A549 (cell line): ENCODE data around the gene SCYGR5. TPM values are rescaled to one million over a fixed set of nuclear protein-coding genes. Genes with fewer than 3 reads are reported as not detected.
A peak's percentile ranks its signal among the peaks of the same experiment; 100 is the strongest.

ENCODE experiments used
- ATAC-seq, 2 experiments: fragments of 200-7000 bp in 1 of 2; fragments of >200 bp in 1 of 2; cut with Nextera tagmentation in 1 of 2; cut with Tn5 transposase in 1 of 2; 3 replicates each; pipeline versions ENCODE4 v1.8.0 to v1.9.1; 2018 to 2020; ENCODE audit warnings: mild to moderate bottlenecking in 1 of 2, moderate library complexity in 1 of 2
- CTCF ChIA-PET: fragments of 300-600 bp; sonication (Branson Sonifier 250); formaldehyde crosslinking; extraction: SDS; loops from one replicate; lab custom pipeline; 2021; ENCODE audit warnings: antibody characterized with exemption, inconsistent platforms; lab: Yijun Ruan, JAX
- POLR2A ChIA-PET: fragments of 350-600 bp; formaldehyde crosslinking; extraction: SDS; loops from one replicate; lab custom pipeline; 2021; ENCODE audit warnings: antibody characterized with exemption, inconsistent platforms; lab: Yijun Ruan, JAX
- DNase-seq, 2 experiments: peaks; one replicate each; pipeline versions ENCODE4 v3.0.0 to v3.0.0-alpha.2; 2011 to 2016; ENCODE audit warnings: low read depth in 1 of 2, low spot score in 1 of 2
- FAIRE-seq: peaks from 2 replicates; lab custom pipeline; 2011; peaks lifted over from hg19 to GRCh38; lab: Jason Lieb, UNC
- H3K27ac ChIP-seq, 2 experiments: fragments of >200 bp; sonication (Bioruptor Twin); formaldehyde crosslinking; 3 replicates each; pipeline ENCODE4 v1.5.1; 2016 to 2017
- H3K4me1 ChIP-seq: fragments of >200 bp; sonication (Bioruptor Twin); formaldehyde crosslinking; 3 replicates; pipeline ENCODE4 v1.6.1; 2016
- H3K4me2 ChIP-seq: fragments of >200 bp; sonication (Bioruptor Twin); formaldehyde crosslinking; 3 replicates; pipeline ENCODE4 v1.6.1; 2016
- H3K4me3 ChIP-seq: fragments of >200 bp; sonication (Bioruptor Twin); formaldehyde crosslinking; 3 replicates; pipeline ENCODE4 v1.5.1; 2016
- H3K9me3 ChIP-seq: fragments of >200 bp; sonication (Bioruptor Twin); formaldehyde crosslinking; 3 replicates; pipeline ENCODE4 v1.6.1; 2016
- ATOH8 ChIP-seq: fragments of 250-450 bp; sonication (Bioruptor Pico); IDR thresholded peaks from 2 replicates; pipeline ENCODE4 v1.5.0; 2020; ENCODE audit warnings: low read depth, mild to moderate bottlenecking, moderate library complexity
- CBX8 ChIP-seq: fragments of 200-600 bp; sonication (generic); IDR thresholded peaks from 2 replicates; pipeline ENCODE4 v1.6.1; 2016
- CEBPB ChIP-seq, 2 experiments: fragments of >200 bp in 1 of 2; sonication (Bioruptor Twin) in 1 of 2; formaldehyde crosslinking in 1 of 2; IDR thresholded peaks; 2 replicates each; pipeline ENCODE4 v1.6.1; 2012 to 2016
- EHF ChIP-seq: fragments of 250-450 bp; sonication (Bioruptor Pico); IDR thresholded peaks from 2 replicates; pipeline ENCODE4 v1.5.0; 2020; ENCODE audit warnings: mild to moderate bottlenecking
- ESRRA ChIP-seq: fragments of 150-350 bp; IDR thresholded peaks from 2 replicates; pipeline ENCODE4 v1.6.1; 2014; ENCODE audit warnings: mild to moderate bottlenecking, low read length, borderline replicate concordance
- FOSB ChIP-seq: fragments of 250-450 bp; sonication (Bioruptor Pico); IDR thresholded peaks from 2 replicates; pipeline ENCODE4 v1.5.0; 2020; ENCODE audit warnings: mild to moderate bottlenecking, moderate library complexity
- FOSL2 ChIP-seq, 2 experiments: fragments of 450-650 bp in 1 of 2; fragments of >200 bp in 1 of 2; sonication (Bioruptor Twin) in 1 of 2; formaldehyde crosslinking; IDR thresholded peaks; 2 replicates each; pipeline versions ENCODE4 v1.5.0 to v1.6.1; 2016 to 2020; ENCODE audit warnings: mild to moderate bottlenecking in 1 of 2, moderate library complexity in 1 of 2
- FOXS1 ChIP-seq: fragments of 250-450 bp; sonication (Bioruptor Pico); IDR thresholded peaks from 2 replicates; pipeline ENCODE4 v1.5.0; 2020; ENCODE audit warnings: mild to moderate bottlenecking, moderate library complexity
- GATA3 ChIP-seq: IDR thresholded peaks from 2 replicates; pipeline ENCODE4 v1.6.1; 2012; ENCODE audit warnings: borderline replicate concordance
- HEYL ChIP-seq: fragments of 250-450 bp; sonication (Bioruptor Pico); IDR thresholded peaks from 2 replicates; pipeline ENCODE4 v1.8.0; 2021; ENCODE audit warnings: mild to moderate bottlenecking, moderate library complexity
- HOXB5 ChIP-seq: fragments of 250-450 bp; sonication (Bioruptor Pico); IDR thresholded peaks from 2 replicates; pipeline ENCODE4 v1.5.0; 2020; ENCODE audit warnings: mild to moderate bottlenecking, moderate library complexity
- JUN ChIP-seq, 2 experiments: fragments of >200 bp; sonication (Bioruptor Twin); formaldehyde crosslinking; IDR thresholded peaks; 2 replicates in 1 of 2; 3 replicates in 1 of 2; pipeline ENCODE4 v1.6.1; 2016 to 2017
- MAFK ChIP-seq: fragments of 450-650 bp; IDR thresholded peaks from 2 replicates; pipeline ENCODE4 v1.6.1; 2014; ENCODE audit not compliant: partially characterized antibody
- NR3C1 ChIP-seq: fragments of >200 bp; sonication (Bioruptor Twin); formaldehyde crosslinking; IDR thresholded peaks from 3 replicates; pipeline ENCODE4 v1.6.1; 2017
- PHF8 ChIP-seq: fragments of 200-600 bp; sonication (generic); IDR thresholded peaks from 2 replicates; pipeline ENCODE4 v1.6.1; 2016; ENCODE audit warnings: low read depth, mild to moderate bottlenecking, antibody characterized with exemption, moderate library complexity, borderline replicate concordance
- RNF2 ChIP-seq: fragments of 200-600 bp; sonication (generic); IDR thresholded peaks from 2 replicates; pipeline ENCODE4 v1.6.1; 2016; ENCODE audit warnings: low read depth, mild to moderate bottlenecking, antibody characterized with exemption, moderate library complexity, borderline replicate concordance
- TFCP2L1 ChIP-seq: fragments of 250-450 bp; sonication (Bioruptor Pico); IDR thresholded peaks from 2 replicates; pipeline ENCODE4 v1.5.0; 2021; ENCODE audit warnings: mild to moderate bottlenecking
- ZC3H11A ChIP-seq: fragments of 450-650 bp; IDR thresholded peaks from 2 replicates; pipeline ENCODE4 v1.6.1; 2014; ENCODE audit warnings: antibody characterized with exemption, mild to moderate bottlenecking
- ZFP36 ChIP-seq: fragments of 450-650 bp; IDR thresholded peaks from 2 replicates; pipeline ENCODE4 v1.6.1; 2014; ENCODE audit warnings: borderline replicate concordance; ENCODE audit not compliant: partially characterized antibody
- WGBS: methylation state at CpG from one replicate; pipeline ENCODE4 v1.1.6; 2017; ENCODE audit errors: missing lambda C conversion rate; 5-methylcytosine and 5-hydroxymethylcytosine counted together
- polyA plus RNA-seq, 4 experiments: library from polyadenylated mRNA; depleted of rRNA in 3 of 4; stranded (reverse); fragments of >200 nt; fragmentation: RNase III in 1 of 4; extraction: RNeasy Plus Mini Kit Qiagen cat#74134 plus additional on column Dnase treatment in 1 of 4; gene quantifications; 2 replicates in 3 of 4; 3 replicates in 1 of 4; pipeline ENCODE4 v1.2.3, GENCODE V29; 2011 to 2017
- TF ChIP-seq, protein P1 (sequence below): fragments of >200 bp; sonication (Bioruptor Twin); formaldehyde crosslinking; IDR thresholded peaks from 3 replicates; pipeline ENCODE4 v1.6.1; 2016
- TF ChIP-seq, protein P2 (sequence below): fragments of 450-650 bp; IDR thresholded peaks from 2 replicates; pipeline ENCODE4 v1.6.1; 2014; ENCODE audit warnings: antibody characterized with exemption

The SCYGR5 gene
- polyA plus RNA-seq, 2 of the 4 experiments (the other 2 are of a cell fraction): not detected

- TF ChIP-seq HEYL (CRISPR knock-in tag) (no peak), FOXS1 (no peak), HOXB5 (CRISPR knock-in tag) (no peak), ESRRA (no peak)
These were observed 17.7 kb downstream of the SCYGR5 start (continued) for GRCh38 chr2:227684258-227684657.

- Histone ChIP-seq H3K4me1 (no peaks in the 10 kb centered on the region), H3K4me3 (no peak overlapping the region), H3K27ac (no peak overlapping the region), H3K4me2 (no peak overlapping the region), H3K9me3 (no peaks in the 10 kb centered on the region)
- 97% methylated on average over 3 of the region's 3 CpGs for WGBS
- FAIRE-seq (no peak), ATAC-seq (no peak), DNase-seq (no peak)
- POLR2A ChIA-PET: no interaction called here
- CTCF ChIA-PET: no interaction called here
- TF ChIP-seq ZFP36 (no peak), RNF2 (no peak), MAFK (no peak)
- TF ChIP-seq, protein P1, sequence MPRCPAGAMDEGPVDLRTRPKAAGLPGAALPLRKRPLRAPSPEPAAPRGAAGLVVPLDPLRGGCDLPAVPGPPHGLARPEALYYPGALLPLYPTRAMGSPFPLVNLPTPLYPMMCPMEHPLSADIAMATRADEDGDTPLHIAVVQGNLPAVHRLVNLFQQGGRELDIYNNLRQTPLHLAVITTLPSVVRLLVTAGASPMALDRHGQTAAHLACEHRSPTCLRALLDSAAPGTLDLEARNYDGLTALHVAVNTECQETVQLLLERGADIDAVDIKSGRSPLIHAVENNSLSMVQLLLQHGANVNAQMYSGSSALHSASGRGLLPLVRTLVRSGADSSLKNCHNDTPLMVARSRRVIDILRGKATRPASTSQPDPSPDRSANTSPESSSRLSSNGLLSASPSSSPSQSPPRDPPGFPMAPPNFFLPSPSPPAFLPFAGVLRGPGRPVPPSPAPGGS: no peak
These were observed 20.6 kb downstream of the SCYGR5 start for GRCh38 chr2:227687189-227687588.

DNA sequence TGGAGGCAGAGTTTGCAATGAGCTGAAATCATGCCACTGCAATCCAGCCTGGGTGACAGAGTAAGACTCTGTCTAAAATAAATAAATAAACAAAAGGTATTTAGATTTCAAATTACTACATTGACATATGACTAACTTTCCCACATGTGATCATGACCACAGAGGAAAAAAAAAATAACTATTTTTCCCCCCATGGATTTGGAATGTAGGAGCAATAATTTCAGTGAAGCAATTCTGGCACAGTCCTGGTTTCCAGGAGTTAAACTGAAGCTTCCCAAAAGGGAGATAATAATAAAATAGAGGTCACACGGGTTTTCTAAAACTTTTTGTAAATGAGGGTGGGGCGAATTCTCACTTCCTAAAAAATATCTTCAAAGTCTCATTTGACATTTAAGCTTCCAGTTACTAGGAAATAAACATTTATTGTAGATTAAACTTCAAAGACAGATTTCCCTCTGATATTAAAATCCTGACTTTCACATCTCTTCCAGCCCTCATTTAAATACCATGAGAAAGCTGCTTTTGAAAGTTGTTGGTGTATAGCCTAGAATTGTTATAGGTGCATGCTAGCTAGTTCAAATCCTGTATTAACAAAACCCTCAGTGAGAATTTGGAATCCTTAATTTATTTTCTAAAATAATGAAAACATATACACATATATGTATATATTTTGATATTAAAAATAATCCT, 30.5 kb downstream of the SCYGR5 start:
- 79% methylated on average over 2 of the region's 2 CpGs for WGBS
- Histone ChIP-seq H3K4me1 (no peaks in the 10 kb centered on the region), H3K4me3 (no peak overlapping the region), H3K27ac (no peak overlapping the region), H3K4me2 (no peak overlapping the region), H3K9me3 (no peaks in the 10 kb centered on the region)
- TF ChIP-seq HOXB5 (CRISPR knock-in tag): no peak
- TF ChIP-seq JUN (IDR thresholded peaks at IDR 0.05): no peak
- TF ChIP-seq PHF8: no peak
- no peak for TF ChIP-seq ZC3H11A
- TF ChIP-seq CEBPB (IDR thresholded peaks at IDR 0.05): no peak
- TF ChIP-seq FOSB (CRISPR knock-in tag): no peak
- no peak for TF ChIP-seq NR3C1
- DNase-seq: no peak
- no peak for ATAC-seq
- POLR2A ChIA-PET: no interaction called here
- no peak for FAIRE-seq
- CTCF ChIA-PET: interaction anchor here (0.7 to 2.1 kb wide), 2 partner anchors 17 to 39 kb away, joined by 4 to 5 read pairs; no protein-coding TSS in a partner anchor

DNA sequence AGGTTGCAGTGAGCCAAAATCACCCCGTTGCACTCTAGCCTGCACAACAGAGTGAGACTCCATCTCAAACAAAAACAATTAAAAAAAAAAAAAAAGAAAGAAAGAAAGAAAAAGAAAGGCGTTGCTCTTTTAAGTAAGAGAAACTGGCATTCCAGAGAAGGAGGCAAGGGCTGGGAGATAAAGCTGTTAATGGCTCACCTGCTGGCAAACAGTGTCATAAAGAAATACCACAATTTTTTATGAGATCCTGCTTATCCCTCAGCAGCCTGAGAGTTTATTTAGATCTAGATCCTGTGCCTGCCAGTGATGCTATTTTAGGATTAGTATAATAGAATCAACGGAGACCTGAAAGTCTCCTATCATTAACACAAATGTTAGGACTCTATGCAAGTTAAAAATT, 35.0 kb downstream of the SCYGR5 start:
- 66% methylated on average over 3 of the region's 3 CpGs for WGBS
- ChIA-PET CTCF (interaction anchor here (0.6 kb wide), 2 partner anchors 130 to 450 kb away, joined by 3 to 6 read pairs; no protein-coding TSS in a partner anchor), POLR2A (no interaction called here)
- no peak overlapping the region for H3K4me2 ChIP-seq
- TF ChIP-seq JUN (IDR thresholded peaks at IDR 0.05) (no peak), ZFP36 (no peak), HOXB5 (CRISPR knock-in tag) (no peak), FOSL2 (IDR thresholded peaks at IDR 0.05) (no peak), FOSL2 (CRISPR knock-in tag; IDR thresholded peaks at IDR 0.05) (no peak), GATA3 (no peak), CBX8 (no peak)
- H3K9me3 ChIP-seq: no peaks in the 10 kb centered on the region
- DNase-seq (no peak), FAIRE-seq (no peak), ATAC-seq (no peak)
- no peak overlapping the region for H3K27ac ChIP-seq
- H3K4me3 ChIP-seq: no peak overlapping the region
- H3K4me1 ChIP-seq: peaks cover 19% of the 10 kb centered on the region

- 29% methylated on average over 4 of the region's 4 CpGs for WGBS
- H3K4me2 ChIP-seq: peak overlapping the region; percentile 60
- DNase-seq: peak in 1 of 2 experiments; percentile 33
These were observed 36.7 kb downstream of the SCYGR5 start for GRCh38 chr2:227703280-227703732.

More at GRCh38 chr2:227703280-227703732, 36.7 kb downstream of the SCYGR5 start:
- FAIRE-seq (no peak), ATAC-seq (peak; percentile 78 to 85)
- no peaks in the 10 kb centered on the region for H3K9me3 ChIP-seq
- no peak overlapping the region for H3K4me3 ChIP-seq
- ChIA-PET POLR2A (no interaction called here), CTCF (interaction anchor here (1.1 to 2.2 kb wide), 2 partner anchors 14 to 45 kb away, joined by 3 to 5 read pairs; no protein-coding TSS in a partner anchor)
- peak overlapping the region in 1 of 2 experiments; percentile 55; a peak in 3 of 6 replicates for H3K27ac ChIP-seq
- peaks cover 19% of the 10 kb centered on the region for H3K4me1 ChIP-seq
- TF ChIP-seq, protein P2, sequence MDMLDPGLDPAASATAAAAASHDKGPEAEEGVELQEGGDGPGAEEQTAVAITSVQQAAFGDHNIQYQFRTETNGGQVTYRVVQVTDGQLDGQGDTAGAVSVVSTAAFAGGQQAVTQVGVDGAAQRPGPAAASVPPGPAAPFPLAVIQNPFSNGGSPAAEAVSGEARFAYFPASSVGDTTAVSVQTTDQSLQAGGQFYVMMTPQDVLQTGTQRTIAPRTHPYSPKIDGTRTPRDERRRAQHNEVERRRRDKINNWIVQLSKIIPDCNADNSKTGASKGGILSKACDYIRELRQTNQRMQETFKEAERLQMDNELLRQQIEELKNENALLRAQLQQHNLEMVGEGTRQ: no peak
- no peak for TF ChIP-seq TFCP2L1 (CRISPR knock-in tag)
- no peak for TF ChIP-seq ATOH8 (CRISPR knock-in tag)
- TF ChIP-seq MAFK: peak; percentile 55
- 0 out of 4 replicates have a peak, but pooled peaks of 1 of the 2 experiments have one; percentile 28 for TF ChIP-seq CEBPB (IDR thresholded peaks at IDR 0.05)
- TF ChIP-seq EHF: no peak
